Ascending aorta (tissue), 2 donors: ENCODE data around the gene PACSIN1. TPM values are rescaled to one million over a fixed set of nuclear protein-coding genes. Genes with fewer than 3 reads are reported as not detected.

Experiments used
- DNase-seq, 2 donors: peaks; one replicate each; pipeline ENCODE4 v3.0.0-alpha.2; 2019; ENCODE audit warnings: low spot score in 2 of 2
- H3K27ac ChIP-seq, 2 donors: fragments of 200-600 bp; sonication (generic); one replicate each; pipeline ENCODE4 v1.5.1; 2016 to 2017; ENCODE audit warnings: mild to moderate bottlenecking in 1 of 2
- H3K27me3 ChIP-seq: fragments of 200-600 bp; sonication (generic); one replicate; pipeline ENCODE4 v1.5.1; 2017
- H3K36me3 ChIP-seq, 2 donors: fragments of 200-600 bp; sonication (generic); one replicate each; pipeline ENCODE4 v1.5.1; 2016
- H3K4me1 ChIP-seq, 2 donors: fragments of 200-600 bp; sonication (generic); one replicate each; pipeline ENCODE4 v1.5.1; 2016 to 2017; ENCODE audit warnings: mild to moderate bottlenecking in 1 of 2
- H3K4me3 ChIP-seq, 2 donors: fragments of 200-600 bp; sonication (generic); one replicate each; pipeline ENCODE4 v1.5.1; 2016 to 2017; ENCODE audit warnings: mild to moderate bottlenecking in 1 of 2
- H3K9me3 ChIP-seq, 2 donors: fragments of 200-600 bp; sonication (generic); one replicate each; pipeline ENCODE4 v1.5.1; 2016
- CTCF ChIP-seq, 3 experiments: fragments of 200-600 bp in 2 of 3; fragments of 450-650 bp in 1 of 3; sonication (generic) in 2 of 3; IDR thresholded peaks; one replicate each; pipeline ENCODE4 v1.5.1; 2016 to 2019; ENCODE audit warnings: antibody characterized with exemption in 3 of 3, mild to moderate bottlenecking in 1 of 3, moderate library complexity in 1 of 3
- intact Hi-C: fragments of 100-400 bp; cut with DNase I; formaldehyde crosslinking; loops from one replicate; pipeline ENCODE4 v1.15.1; 2023
- total RNA-seq: library from RNA; depleted of rRNA; stranded (reverse); fragments of >200 nt; gene quantifications from one replicate; pipeline ENCODE4 v1.1.0, GENCODE V29; 2016

Gene PACSIN1
- total RNA-seq, 1 donor from 2014 or later = not detected

GRCh38 chr6:34460796-34461507 lies 4.9 kb upstream of the PACSIN1 start:
- Histone ChIP-seq H3K27me3 (peaks cover 1% of the 10 kb centered on the region), H3K4me1 (peaks cover 0 to 5% of the 10 kb centered on the region in 2 donors), H3K4me3 (no peak overlapping the region), H3K36me3 (no peaks in the 10 kb centered on the region), H3K27ac (no peak overlapping the region), H3K9me3 (no peaks in the 10 kb centered on the region)
- no peak for TF ChIP-seq CTCF (IDR thresholded peaks at IDR 0.05)
- DNase-seq = no peak
- intact Hi-C loops = no loop called here

GRCh38 chr6:34462010-34462409 lies 3.9 kb upstream of the PACSIN1 start:
- Histone ChIP-seq H3K4me1 (peaks cover 0 to 9% of the 10 kb centered on the region in 2 donors), H3K4me3 (no peak overlapping the region), H3K27ac (no peak overlapping the region), H3K27me3 (peaks cover 6% of the 10 kb centered on the region), H3K9me3 (no peaks in the 10 kb centered on the region), H3K36me3 (no peaks in the 10 kb centered on the region)
- no peak for TF ChIP-seq CTCF (IDR thresholded peaks at IDR 0.05)
- intact Hi-C loops = no loop called here
- DNase-seq = no peak

GRCh38 chr6:34462551-34462971 lies 3.3 kb upstream of the PACSIN1 start:
- no peak for TF ChIP-seq CTCF (IDR thresholded peaks at IDR 0.05)
- no peaks in the 10 kb centered on the region for H3K9me3 ChIP-seq
- H3K4me1 ChIP-seq = peaks cover 0 to 9% of the 10 kb centered on the region in 2 donors
- DNase-seq = no peak
- H3K36me3 ChIP-seq = no peaks in the 10 kb centered on the region
- intact Hi-C loops = no loop called here
- peaks cover 6% of the 10 kb centered on the region for H3K27me3 ChIP-seq
- no peak overlapping the region for H3K27ac ChIP-seq
- no peak overlapping the region for H3K4me3 ChIP-seq

- intact Hi-C loops = no loop called here
- Histone ChIP-seq H3K27me3 (peaks cover 6% of the 10 kb centered on the region), H3K36me3 (no peaks in the 10 kb centered on the region), H3K4me1 (peaks cover 0 to 9% of the 10 kb centered on the region in 2 donors), H3K4me3 (no peak overlapping the region), H3K27ac (no peak overlapping the region), H3K9me3 (no peaks in the 10 kb centered on the region)
- no peak for DNase-seq
- TF ChIP-seq CTCF (IDR thresholded peaks at IDR 0.05) = no peak
These were observed 2.6 kb upstream of the PACSIN1 start for GRCh38 chr6:34463299-34463698.

- DNase-seq = no peak
These were observed 2.0 kb upstream of the PACSIN1 start for GRCh38 chr6:34463849-34464248.

More at GRCh38 chr6:34463849-34464248, 2.0 kb upstream of the PACSIN1 start:
- Histone ChIP-seq H3K9me3 (no peaks in the 10 kb centered on the region), H3K4me3 (no peak overlapping the region), H3K36me3 (no peaks in the 10 kb centered on the region), H3K27ac (no peak overlapping the region), H3K4me1 (peaks cover 0 to 9% of the 10 kb centered on the region in 2 donors), H3K27me3 (peaks cover 6% of the 10 kb centered on the region)
- intact Hi-C loops = no loop called here
- no peak for TF ChIP-seq CTCF (IDR thresholded peaks at IDR 0.05)
